Panc1 (cell line): Measurements from ENCODE around the gene LAMC2.

Source experiments
- CTCF ChIP-seq: fragments of 450-650 bp; IDR thresholded peaks from 2 replicates; pipeline ENCODE4 v1.5.1; 2017; ENCODE audit warnings: mild to moderate bottlenecking
- TF ChIP-seq, protein P1 (sequence below), 2 experiments: IDR thresholded peaks; 2 replicates each; pipeline ENCODE4 v1.6.1; 2011 to 2012; ENCODE audit warnings: low read depth in 2 of 2, control low read depth in 1 of 2, low read length in 1 of 2, mild to moderate bottlenecking in 1 of 2, moderate library complexity in 1 of 2; ENCODE audit not compliant: insufficient read depth in 1 of 2

DNA sequence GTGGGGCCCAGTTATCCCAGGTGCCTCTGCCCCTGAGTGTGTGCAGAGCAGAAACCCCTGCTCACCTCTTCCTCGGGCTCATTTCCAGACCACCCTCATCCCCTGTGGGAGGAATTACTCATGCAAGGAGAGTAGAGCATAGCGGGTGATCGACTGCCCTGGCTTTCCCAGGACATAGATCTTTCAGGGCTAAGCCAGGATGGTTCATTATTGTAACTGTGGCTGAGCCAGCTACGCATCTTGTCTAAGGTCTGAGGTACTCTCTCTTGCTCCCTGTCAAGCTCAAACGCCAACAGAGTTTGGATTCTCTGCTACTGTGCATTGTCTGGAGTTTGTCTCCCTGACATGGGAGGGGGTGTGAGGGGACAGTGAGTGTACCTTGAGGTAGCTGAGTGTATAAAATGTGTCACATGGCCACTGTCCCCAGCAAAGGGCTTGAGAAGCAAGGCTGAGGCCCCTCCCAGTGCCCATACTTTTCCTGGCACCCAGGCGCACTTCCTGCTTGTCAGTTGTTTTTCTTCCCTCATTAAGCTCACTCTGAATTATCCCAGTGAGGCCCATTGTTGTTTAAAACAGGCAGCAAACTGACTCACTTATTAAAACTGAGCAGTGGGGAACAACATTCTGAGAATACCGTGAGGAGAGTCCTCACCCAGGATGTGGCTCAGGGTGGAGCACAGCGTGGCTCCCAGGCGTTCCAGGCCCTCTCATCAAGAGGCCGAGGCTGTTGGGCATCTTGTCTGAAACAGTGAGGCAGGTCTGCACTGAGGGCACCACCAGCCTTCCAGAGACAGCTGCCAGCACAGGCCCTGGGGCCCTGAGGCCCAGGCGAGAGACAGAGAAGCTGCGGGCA lies 92.9 kb downstream of the LAMC2 start:
- TF ChIP-seq CTCF, result no peak
- TF ChIP-seq, protein P1, sequence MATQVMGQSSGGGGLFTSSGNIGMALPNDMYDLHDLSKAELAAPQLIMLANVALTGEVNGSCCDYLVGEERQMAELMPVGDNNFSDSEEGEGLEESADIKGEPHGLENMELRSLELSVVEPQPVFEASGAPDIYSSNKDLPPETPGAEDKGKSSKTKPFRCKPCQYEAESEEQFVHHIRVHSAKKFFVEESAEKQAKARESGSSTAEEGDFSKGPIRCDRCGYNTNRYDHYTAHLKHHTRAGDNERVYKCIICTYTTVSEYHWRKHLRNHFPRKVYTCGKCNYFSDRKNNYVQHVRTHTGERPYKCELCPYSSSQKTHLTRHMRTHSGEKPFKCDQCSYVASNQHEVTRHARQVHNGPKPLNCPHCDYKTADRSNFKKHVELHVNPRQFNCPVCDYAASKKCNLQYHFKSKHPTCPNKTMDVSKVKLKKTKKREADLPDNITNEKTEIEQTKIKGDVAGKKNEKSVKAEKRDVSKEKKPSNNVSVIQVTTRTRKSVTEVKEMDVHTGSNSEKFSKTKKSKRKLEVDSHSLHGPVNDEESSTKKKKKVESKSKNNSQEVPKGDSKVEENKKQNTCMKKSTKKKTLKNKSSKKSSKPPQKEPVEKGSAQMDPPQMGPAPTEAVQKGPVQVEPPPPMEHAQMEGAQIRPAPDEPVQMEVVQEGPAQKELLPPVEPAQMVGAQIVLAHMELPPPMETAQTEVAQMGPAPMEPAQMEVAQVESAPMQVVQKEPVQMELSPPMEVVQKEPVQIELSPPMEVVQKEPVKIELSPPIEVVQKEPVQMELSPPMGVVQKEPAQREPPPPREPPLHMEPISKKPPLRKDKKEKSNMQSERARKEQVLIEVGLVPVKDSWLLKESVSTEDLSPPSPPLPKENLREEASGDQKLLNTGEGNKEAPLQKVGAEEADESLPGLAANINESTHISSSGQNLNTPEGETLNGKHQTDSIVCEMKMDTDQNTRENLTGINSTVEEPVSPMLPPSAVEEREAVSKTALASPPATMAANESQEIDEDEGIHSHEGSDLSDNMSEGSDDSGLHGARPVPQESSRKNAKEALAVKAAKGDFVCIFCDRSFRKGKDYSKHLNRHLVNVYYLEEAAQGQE (IDR thresholded peaks at IDR 0.05; ENCODE audit: insufficient read depth in 1 of 2, low read depth in 2 of 2, low read length in 1 of 2), result no peak
